Esophagus squamous epithelium (tissue), 5 donors: ENCODE measurements around the gene CSGALNACT2. TPM values are rescaled to one million over a fixed set of nuclear protein-coding genes. Genes with fewer than 3 reads are reported as not detected.

Experiments
- DNase-seq: peaks from one replicate; lab custom pipeline; 2025; lab: John Stamatoyannopoulos, UW
- H3K27ac ChIP-seq, 4 donors: fragments of 200-600 bp; sonication (generic); one replicate each; pipeline ENCODE4 v1.5.1; 2016 to 2019; ENCODE audit warnings: mild to moderate bottlenecking in 1 of 4
- H3K27me3 ChIP-seq, 4 donors: fragments of 200-600 bp; sonication (generic); 1 replicate in 3 of 4; 2 replicates in 1 of 4; pipeline versions ENCODE4 v1.5.1 to v1.6.0; 2017 to 2021; ENCODE audit warnings: antibody characterized with exemption in 1 of 4
- H3K36me3 ChIP-seq, 3 donors: fragments of 200-600 bp; sonication (generic); one replicate each; pipeline ENCODE4 v1.5.1; 2016 to 2019
- H3K4me1 ChIP-seq, 3 donors: fragments of 200-600 bp; sonication (generic); one replicate each; pipeline ENCODE4 v1.5.1; 2017 to 2019
- H3K4me3 ChIP-seq, 4 donors: fragments of 200-600 bp; sonication (generic); 1 replicate in 3 of 4; 2 replicates in 1 of 4; pipeline ENCODE4 v1.5.1; 2016 to 2019; ENCODE audit warnings: mild to moderate bottlenecking in 2 of 4, moderate library complexity in 1 of 4
- H3K9me3 ChIP-seq, 3 donors: fragments of 200-600 bp; sonication (generic); one replicate each; pipeline ENCODE4 v1.5.1; 2016 to 2019
- CTCF ChIP-seq, 6 experiments: fragments of 450-650 bp in 4 of 6; fragments of 200-600 bp in 2 of 6; sonication (generic) in 2 of 6; IDR thresholded peaks; one replicate each; pipeline ENCODE4 v1.5.1; 2016 to 2019; ENCODE audit warnings: antibody characterized with exemption in 6 of 6, mild to moderate bottlenecking in 4 of 6, moderate library complexity in 4 of 6
- POLR2A ChIP-seq, 4 donors: fragments of 450-650 bp; IDR thresholded peaks; one replicate each; pipeline ENCODE4 v1.6.1; 2017; ENCODE audit warnings: antibody characterized with exemption in 4 of 4, mild to moderate bottlenecking in 4 of 4, moderate library complexity in 3 of 4
- WGBS, 2 donors: methylation state at CpG; one replicate each; pipeline ENCODE4 v1.1.5; 2018; 5-methylcytosine and 5-hydroxymethylcytosine counted together
- intact Hi-C: fragments of 100-400 bp; cut with DNase I; formaldehyde crosslinking; loops from one replicate; pipeline ENCODE4 v1.15.0; 2022
- total RNA-seq, 4 donors: library from RNA; depleted of rRNA; stranded (reverse); fragments of >200 nt; gene quantifications; one replicate each; pipeline ENCODE4 v1.1.0, GENCODE V29; 2016
- donor health status: DM: yes; HTN: yes; CAD: no.

The CSGALNACT2 gene
- total RNA-seq, 4 donors from 2014 or later, result 2.8 to 18.5 (median 6.8) TPM

- DNase-seq, result no peak
- H3K9me3 ChIP-seq, result no peaks in the 10 kb centered on the region
- no peaks in the 10 kb centered on the region for H3K36me3 ChIP-seq
- intact Hi-C loops, result no loop called here
- peaks cover 0 to 23% (median 18%) of the 10 kb centered on the region in 3 donors for H3K4me1 ChIP-seq
- no peak overlapping the region for H3K27ac ChIP-seq
- H3K4me3 ChIP-seq, result no peak overlapping the region
- H3K27me3 ChIP-seq, result no peaks in the 10 kb centered on the region
- TF ChIP-seq POLR2A (IDR thresholded peaks at IDR 0.05) (no peak), CTCF (IDR thresholded peaks at IDR 0.05) (no peak)
- WGBS, 2 donors, result 91 to 96% methylated on average over 4 of the region's 7 CpGs
Observed at GRCh38 chr10:43112608-43112961, 25.7 kb upstream of the CSGALNACT2 start.

GRCh38 chr10:43113201-43114087 lies 24.8 kb upstream of the CSGALNACT2 start:
- no peaks in the 10 kb centered on the region for H3K27me3 ChIP-seq
- H3K36me3 ChIP-seq, result no peaks in the 10 kb centered on the region
- TF ChIP-seq POLR2A (IDR thresholded peaks at IDR 0.05) (no peak), CTCF (IDR thresholded peaks at IDR 0.05) (no peak)
- no peaks in the 10 kb centered on the region for H3K9me3 ChIP-seq
- WGBS, 2 donors, result 60 to 81% methylated on average over 1 to 5 of the region's 16 CpGs
- intact Hi-C loops, result no loop called here
- H3K4me3 ChIP-seq, result no peak overlapping the region
- no peak overlapping the region for H3K27ac ChIP-seq
- peaks cover 0 to 23% (median 18%) of the 10 kb centered on the region in 3 donors for H3K4me1 ChIP-seq
- no peak for DNase-seq

GRCh38 chr10:43114088-43114742 lies 24.0 kb upstream of the CSGALNACT2 start:
- Histone ChIP-seq H3K36me3 (no peaks in the 10 kb centered on the region), H3K27me3 (no peaks in the 10 kb centered on the region), H3K4me1 (peaks cover 0 to 22% (median 18%) of the 10 kb centered on the region in 3 donors), H3K27ac (no peak overlapping the region), H3K4me3 (no peak overlapping the region), H3K9me3 (no peaks in the 10 kb centered on the region)
- intact Hi-C loops, result no loop called here
- WGBS, 2 donors, result 86 to 92% methylated on average over 16 to 20 of the region's 24 CpGs
- DNase-seq, result no peak
- TF ChIP-seq CTCF (IDR thresholded peaks at IDR 0.05) (no peak), POLR2A (IDR thresholded peaks at IDR 0.05) (no peak)

GRCh38 chr10:43114743-43115611 lies 23.3 kb upstream of the CSGALNACT2 start:
- 81% methylated on average over 12 of the region's 17 CpGs; no CpG with 5 or more reads in 1 of the 2 donors for WGBS, 2 donors
- intact Hi-C loops, result no loop called here
- Histone ChIP-seq H3K9me3 (no peaks in the 10 kb centered on the region), H3K36me3 (no peaks in the 10 kb centered on the region), H3K27me3 (no peaks in the 10 kb centered on the region), H3K4me1 (peaks cover 0 to 14% (median 12%) of the 10 kb centered on the region in 3 donors), H3K4me3 (no peak overlapping the region), H3K27ac (no peak overlapping the region)
- DNase-seq, result no peak
- TF ChIP-seq POLR2A (IDR thresholded peaks at IDR 0.05), result no peak
- TF ChIP-seq CTCF (IDR thresholded peaks at IDR 0.05), result no peak
